GM23248 (cell line): ENCODE data around the gene TH. TPM values are rescaled to one million over a fixed set of nuclear protein-coding genes. Genes with fewer than 3 reads are reported as not detected.

Experiments used
- DNase-seq: peaks from one replicate; pipeline ENCODE4 v3.0.0-alpha.2; 2015
- H2AFZ ChIP-seq: fragments of 200-600 bp; sonication (generic); 2 replicates; pipeline ENCODE4 v1.6.1; 2016; ENCODE audit warnings: antibody characterized with exemption
- H3F3A ChIP-seq: fragments of 200-600 bp; sonication (generic); 2 replicates; pipeline ENCODE4 v1.6.1; 2016; ENCODE audit warnings: mild to moderate bottlenecking, antibody characterized with exemption, mixed run types; ENCODE audit not compliant: insufficient read depth
- H3K27ac ChIP-seq: fragments of 200-600 bp; sonication (generic); 2 replicates; pipeline ENCODE4 v1.5.1; 2016; ENCODE audit warnings: mild to moderate bottlenecking
- H3K27me3 ChIP-seq: fragments of 200-600 bp; sonication (generic); replicated peaks from 2 replicates; pipeline ENCODE4 v1.6.1; 2016; ENCODE audit warnings: mild to moderate bottlenecking; ENCODE audit not compliant: insufficient read depth
- H3K36me3 ChIP-seq: fragments of 200-600 bp; sonication (generic); 2 replicates; pipeline ENCODE4 v1.6.1; 2016; ENCODE audit warnings: low read depth, mild to moderate bottlenecking
- H3K4me1 ChIP-seq: fragments of 200-600 bp; sonication (generic); 2 replicates; pipeline ENCODE4 v1.6.1; 2016; ENCODE audit warnings: mild to moderate bottlenecking; ENCODE audit not compliant: insufficient read depth
- H3K4me2 ChIP-seq: fragments of 200-600 bp; sonication (generic); one replicate; pipeline ENCODE4 v1.6.1; 2016; ENCODE audit warnings: mild to moderate bottlenecking; ENCODE audit not compliant: unreplicated experiment
- H3K4me3 ChIP-seq: fragments of 200-600 bp; sonication (generic); 2 replicates; pipeline ENCODE4 v1.5.1; 2016; ENCODE audit warnings: mild to moderate bottlenecking
- H3K79me2 ChIP-seq: fragments of 200-600 bp; sonication (generic); 2 replicates; pipeline ENCODE4 v1.6.1; 2016; ENCODE audit warnings: mild to moderate bottlenecking; ENCODE audit not compliant: insufficient read depth
- H3K9ac ChIP-seq: fragments of 200-600 bp; sonication (generic); 2 replicates; pipeline ENCODE4 v1.6.1; 2016; ENCODE audit warnings: mild to moderate bottlenecking
- H3K9me2 ChIP-seq: fragments of 200-600 bp; sonication (generic); 2 replicates; pipeline ENCODE4 v1.6.1; 2016; ENCODE audit warnings: mixed run types, mild to moderate bottlenecking, moderate library complexity; ENCODE audit not compliant: insufficient read depth
- H3K9me3 ChIP-seq: fragments of 200-600 bp; sonication (generic); one replicate; pipeline ENCODE4 v1.6.1; 2017; ENCODE audit warnings: low read depth
- H4K20me1 ChIP-seq: fragments of 200-600 bp; sonication (generic); 2 replicates; pipeline ENCODE4 v1.6.0; 2016; ENCODE audit not compliant: insufficient read depth
- EZH2 ChIP-seq: fragments of 200-600 bp; sonication (generic); IDR thresholded peaks from 2 replicates; pipeline ENCODE4 v1.6.1; 2018; ENCODE audit warnings: antibody characterized with exemption, mild to moderate bottlenecking; ENCODE audit not compliant: insufficient read depth, poor library complexity, severe bottlenecking
- EZH2phosphoT487 ChIP-seq: fragments of 200-600 bp; sonication (generic); IDR thresholded peaks from 2 replicates; pipeline ENCODE4 v1.6.1; 2018; ENCODE audit warnings: antibody characterized with exemption, moderate library complexity, mild to moderate bottlenecking, low read depth; ENCODE audit not compliant: insufficient read depth
- WGBS, 2 experiments: methylation state at CpG; one replicate each; pipeline ENCODE4 v1.1.6; 2015 to 2017; ENCODE audit warnings: low lambda C conversion rate in 2 of 2, low coverage in 1 of 2; ENCODE audit errors: missing lambda C conversion rate in 2 of 2; 5-methylcytosine and 5-hydroxymethylcytosine counted together
- in situ Hi-C: fragments of 300-500 bp; cut with MboI; formaldehyde crosslinking; loops from 2 replicates; pipeline ENCODE4 v1.15.0; 2020
- polyA plus RNA-seq: library from polyadenylated mRNA; unstranded; fragments of >200 nt; fragmentation: Nextera tagmentation; extraction: Ambion mirVana; gene quantifications from 2 replicates; pipeline ENCODE4 v1.2.1, GENCODE V29; 2016
- total RNA-seq: library from RNA; depleted of rRNA; stranded (reverse); fragments of >200 nt; shearing (Covaris generic); gene quantifications from 2 replicates; pipeline ENCODE4 v1.2.3, GENCODE V29; 2014

Gene TH
- total and polyA plus RNA-seq, 2 experiments from 2014 or later = not detected

- in situ Hi-C loops = loop anchor here (5.0 kb wide), 1 partner anchor 219 kb away; no protein-coding TSS in a partner anchor
- 41 to 51% methylated on average over 10 of the region's 10 CpGs for WGBS, 2 experiments
These were observed 31.4 kb upstream of the TH start for GRCh38 chr11:2202900-2203439.

GRCh38 chr11:2202071-2202899 is 30.7 kb upstream of the TH start:
- in situ Hi-C loops = loop anchor here (5.0 kb wide), 1 partner anchor 220 kb away; no protein-coding TSS in a partner anchor
- no peak for DNase-seq

More at GRCh38 chr11:2202900-2203439, 31.4 kb upstream of the TH start:
- H3K36me3 ChIP-seq = no peaks in the 10 kb centered on the region
- H3K9me3 ChIP-seq = no peaks in the 10 kb centered on the region
- H2AFZ ChIP-seq = no peak overlapping the region
- H3K27ac ChIP-seq = no peak overlapping the region
- TF ChIP-seq EZH2 (no peak), EZH2phosphoT487 (no peak)
- H3K4me3 ChIP-seq = no peak overlapping the region
- no peaks in the 10 kb centered on the region for H3K9me2 ChIP-seq
- H3K4me1 ChIP-seq = no peaks in the 10 kb centered on the region
- H4K20me1 ChIP-seq = no peaks in the 10 kb centered on the region
- H3K9ac ChIP-seq = no peak overlapping the region
- no peak for DNase-seq
- no peak overlapping the region for H3K4me2 ChIP-seq
- no peaks in the 10 kb centered on the region for H3F3A ChIP-seq
- H3K27me3 ChIP-seq = no peaks in the 10 kb centered on the region
- no peaks in the 10 kb centered on the region for H3K79me2 ChIP-seq

GRCh38 chr11:2201542-2201941 is 29.9 kb upstream of the TH start:
- no peak for TF ChIP-seq EZH2
- Histone ChIP-seq H3K9me3 (no peaks in the 10 kb centered on the region), H2AFZ (no peak overlapping the region), H3K4me2 (no peak overlapping the region), H3K27me3 (0 out of 2 replicates have a peak, but pooled peaks cover 6% of the 10 kb centered on the region), H4K20me1 (no peaks in the 10 kb centered on the region), H3K4me3 (no peak overlapping the region), H3F3A (no peaks in the 10 kb centered on the region), H3K9me2 (no peaks in the 10 kb centered on the region), H3K4me1 (no peaks in the 10 kb centered on the region), H3K27ac (no peak overlapping the region), H3K9ac (no peak overlapping the region), H3K36me3 (no peaks in the 10 kb centered on the region), H3K79me2 (no peaks in the 10 kb centered on the region)
- 74 to 80% methylated on average over 2 of the region's 2 CpGs for WGBS, 2 experiments
- no peak for DNase-seq
- in situ Hi-C loops = loop anchor here (5.0 kb wide), 1 partner anchor 221 kb away; no protein-coding TSS in a partner anchor

More at GRCh38 chr11:2202071-2202899, 30.7 kb upstream of the TH start:
- no peaks in the 10 kb centered on the region for H3K9me3 ChIP-seq
- no peaks in the 10 kb centered on the region for H3F3A ChIP-seq
- no peak overlapping the region for H3K27ac ChIP-seq
- H2AFZ ChIP-seq = no peak overlapping the region
- no peaks in the 10 kb centered on the region for H3K36me3 ChIP-seq
- H3K4me3 ChIP-seq = no peak overlapping the region
- no peaks in the 10 kb centered on the region for H4K20me1 ChIP-seq
- no peak overlapping the region for H3K4me2 ChIP-seq
- no peak overlapping the region for H3K9ac ChIP-seq
- WGBS, 2 experiments = 41 to 42% methylated on average over 22 to 28 of the region's 29 CpGs
- no peaks in the 10 kb centered on the region for H3K9me2 ChIP-seq
- H3K79me2 ChIP-seq = no peaks in the 10 kb centered on the region
- no peaks in the 10 kb centered on the region for H3K27me3 ChIP-seq
- no peaks in the 10 kb centered on the region for H3K4me1 ChIP-seq
- no peak for TF ChIP-seq EZH2phosphoT487
- no peak for TF ChIP-seq EZH2

- Histone ChIP-seq H3K9ac (no peak overlapping the region), H3K4me3 (no peak overlapping the region), H3K4me1 (no peaks in the 10 kb centered on the region), H3K79me2 (no peaks in the 10 kb centered on the region), H3K9me2 (no peaks in the 10 kb centered on the region), H3K27ac (no peak overlapping the region), H3K9me3 (no peaks in the 10 kb centered on the region), H3K27me3 (0 out of 2 replicates have a peak, but pooled peaks cover 9% of the 10 kb centered on the region), H3K36me3 (no peaks in the 10 kb centered on the region), H3K4me2 (no peak overlapping the region), H4K20me1 (no peaks in the 10 kb centered on the region), H3F3A (no peaks in the 10 kb centered on the region), H2AFZ (no peak overlapping the region)
- DNase-seq = no peak
- no peak for TF ChIP-seq EZH2phosphoT487
- WGBS, 2 experiments = 54 to 56% methylated on average over 1 of the region's 1 CpG
- in situ Hi-C loops = loop anchor here (5.0 kb wide), 1 partner anchor 221 kb away; no protein-coding TSS in a partner anchor
These were observed 29.4 kb upstream of the TH start for GRCh38 chr11:2200957-2201519.
